GM10847 (cell line): Measurements from ENCODE around the gene F8.
"Not testable (repeated sequence)": the region's sequence is repeated elsewhere in the genome, so short reads cannot be mapped to it uniquely, and the experiment has no call there.

Experiments used
- POLR2A ChIP-seq: IDR thresholded peaks from 2 replicates; pipeline ENCODE4 v1.6.1; 2011; ENCODE audit not compliant: insufficient read length; ENCODE audit errors: extremely low read depth

Gene F8

DNA sequence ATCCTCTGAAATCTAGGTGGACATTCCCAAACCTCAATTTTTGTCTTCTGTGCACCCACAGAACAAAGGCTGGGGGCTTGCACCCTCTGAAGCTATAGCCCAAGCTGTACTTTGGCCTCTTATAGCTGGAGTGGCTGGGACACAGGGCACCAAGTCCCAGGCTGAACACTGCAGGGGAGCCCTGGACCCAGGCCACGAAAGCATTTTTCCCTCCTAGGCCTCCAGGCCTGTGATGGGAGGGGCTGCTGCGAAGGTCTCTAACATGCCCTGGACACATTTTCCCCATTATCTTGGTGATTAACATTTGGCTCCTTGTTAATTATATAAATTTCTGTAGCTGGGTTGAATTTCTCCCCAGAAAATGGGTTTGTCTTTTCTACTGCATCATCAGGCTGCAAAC, 108.5 kb downstream of the F8 start:
- no peak for TF ChIP-seq POLR2A

DNA sequence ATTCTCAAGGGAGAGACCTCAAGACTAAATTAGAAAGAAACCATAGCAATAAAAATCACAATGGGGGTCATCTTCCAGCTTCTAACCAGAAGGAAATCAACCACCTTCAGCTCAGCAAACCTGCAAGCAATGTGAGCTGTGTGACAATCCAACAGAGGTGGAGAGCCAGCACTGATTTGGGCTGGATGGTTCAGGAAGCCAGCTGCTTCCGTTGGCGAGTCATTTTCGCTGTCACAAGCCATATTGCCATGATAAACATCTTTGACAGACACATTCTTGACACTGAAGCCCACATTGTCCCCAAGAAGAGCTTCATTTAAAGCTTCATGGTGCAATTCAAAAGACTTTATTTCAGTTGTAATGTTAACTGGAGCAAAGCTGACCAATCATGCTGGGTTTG, 113.7 kb downstream of the F8 start:
- no peak for TF ChIP-seq POLR2A

DNA sequence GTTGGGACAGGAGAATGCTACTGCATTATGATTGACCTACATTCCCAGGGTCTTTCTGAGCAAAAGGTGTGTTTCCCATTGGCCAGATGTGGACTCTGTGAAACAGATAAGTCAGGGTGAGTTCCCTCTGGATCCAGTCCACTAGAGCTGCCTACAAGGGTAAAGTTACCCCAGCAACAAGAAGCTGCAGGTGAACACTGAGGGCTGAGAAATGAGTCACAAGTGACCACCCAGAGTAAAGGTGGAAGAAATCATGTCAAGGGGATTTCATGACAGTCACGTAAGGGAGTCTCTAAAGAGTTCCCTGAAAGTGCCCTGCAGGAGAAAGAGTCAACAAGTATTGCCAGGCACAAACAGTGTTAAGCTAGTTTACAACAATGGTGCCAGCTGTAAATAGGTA, 120.1 kb downstream of the F8 start:
- no peak for TF ChIP-seq POLR2A

DNA sequence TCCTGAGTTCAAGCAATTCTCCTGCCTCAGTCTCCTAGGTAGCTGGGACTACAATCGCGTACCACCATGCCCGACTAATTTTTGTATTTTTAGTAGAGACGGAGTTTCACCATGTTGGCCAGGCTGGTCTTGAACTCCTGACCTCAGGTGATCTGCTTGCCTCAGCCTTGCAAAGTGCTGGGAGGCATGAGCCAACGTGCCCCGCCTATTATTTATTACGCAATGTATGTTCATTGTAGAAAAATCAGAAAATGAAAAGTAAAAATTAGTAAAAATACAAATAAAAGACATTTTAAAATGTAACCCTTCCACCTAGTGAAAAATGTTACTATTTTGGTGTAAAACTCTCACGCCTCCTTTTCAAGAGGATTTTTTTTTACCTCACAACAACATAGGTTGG, 122.2 kb downstream of the F8 start:
- no peak for TF ChIP-seq POLR2A

DNA sequence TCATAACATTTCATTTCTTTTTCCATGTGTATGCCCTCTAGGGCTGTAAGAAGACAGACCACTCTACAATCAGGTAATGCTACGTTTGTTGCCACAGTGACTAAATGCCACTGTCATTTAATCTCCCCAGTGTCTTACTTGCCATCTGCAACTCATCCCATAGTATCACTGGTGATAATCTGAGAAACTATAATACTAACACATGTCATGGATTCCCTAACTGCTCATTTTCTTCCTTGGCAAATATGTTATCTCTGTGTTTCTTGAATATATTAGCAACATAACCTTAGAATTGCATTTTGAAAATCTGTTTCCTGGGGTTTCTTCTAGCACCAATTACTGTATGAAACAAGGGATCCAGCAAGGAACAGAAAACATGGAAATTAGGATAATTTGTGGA, 130.2 kb downstream of the F8 start:
- TF ChIP-seq POLR2A, result no peak

DNA sequence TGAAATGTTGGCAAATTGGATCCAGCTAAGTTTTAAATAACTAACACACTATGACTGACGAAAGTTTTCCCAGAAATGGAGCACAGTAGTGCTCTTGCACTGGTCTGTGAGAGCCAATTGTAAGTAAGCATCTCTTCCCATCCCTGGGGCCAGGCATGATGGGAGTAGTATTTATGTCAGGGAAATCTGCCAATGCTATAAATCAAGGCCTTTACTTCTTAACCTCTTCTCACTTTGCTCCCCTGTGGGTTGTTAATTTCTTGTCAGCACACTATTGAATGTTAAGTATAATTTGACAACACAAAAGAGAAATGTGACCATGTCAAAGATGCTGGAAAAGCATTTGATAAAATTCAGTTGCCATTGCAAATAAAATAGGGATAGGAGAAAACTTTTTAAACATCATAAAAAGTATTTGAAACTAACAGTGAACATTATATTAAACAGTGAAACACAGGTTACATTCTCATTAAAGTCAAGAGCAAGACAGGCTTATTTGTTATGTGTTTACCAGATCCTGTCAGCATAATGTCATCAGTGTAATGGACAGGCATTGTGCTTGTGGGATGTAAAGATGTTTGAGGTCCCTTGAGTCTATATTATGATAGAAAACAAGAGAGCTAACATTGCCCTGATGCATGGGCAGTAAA, 131.4 kb downstream of the F8 start:
- no peak for TF ChIP-seq POLR2A

DNA sequence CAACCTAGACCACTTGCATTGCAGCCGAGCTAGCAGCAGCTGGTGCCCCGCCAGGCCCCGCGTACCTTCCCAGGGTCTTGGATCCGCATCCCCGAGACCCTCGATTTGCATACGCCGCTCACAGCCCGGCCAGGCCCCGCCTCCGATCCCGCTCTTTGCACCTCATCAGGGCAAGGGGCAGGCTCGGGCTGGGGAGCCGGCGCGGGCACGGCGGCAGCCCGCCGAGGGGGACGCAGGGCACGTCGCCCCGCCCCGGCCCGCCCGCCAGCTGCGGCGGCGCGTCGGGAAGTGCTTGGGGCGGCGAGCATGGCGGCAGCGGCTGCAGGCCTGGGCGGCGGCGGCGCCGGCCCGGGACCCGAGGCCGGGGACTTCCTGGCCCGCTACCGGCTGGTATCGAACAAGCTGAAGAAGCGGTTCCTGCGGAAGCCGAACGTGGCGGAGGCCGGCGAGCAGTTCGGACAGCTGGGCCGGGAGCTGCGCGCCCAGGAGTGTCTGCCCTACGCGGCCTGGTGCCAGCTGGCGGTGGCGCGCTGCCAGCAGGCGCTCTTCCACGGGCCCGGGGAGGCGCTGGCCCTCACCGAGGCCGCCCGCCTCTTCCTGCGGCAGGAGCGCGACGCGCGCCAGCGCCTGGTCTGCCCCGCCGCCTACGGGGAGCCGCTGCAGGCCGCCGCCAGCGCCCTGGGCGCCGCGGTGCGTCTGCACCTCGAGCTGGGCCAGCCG, 136.3 kb downstream of the F8 start, which contains the start of gene F8A1:
Gene F8A1 (plus strand): TSS at position 287 of the 720 bp plus-strand sequence. CDS start 20 bp downstream, at position 307.
- TF ChIP-seq POLR2A, result not testable (repeated sequence)

DNA sequence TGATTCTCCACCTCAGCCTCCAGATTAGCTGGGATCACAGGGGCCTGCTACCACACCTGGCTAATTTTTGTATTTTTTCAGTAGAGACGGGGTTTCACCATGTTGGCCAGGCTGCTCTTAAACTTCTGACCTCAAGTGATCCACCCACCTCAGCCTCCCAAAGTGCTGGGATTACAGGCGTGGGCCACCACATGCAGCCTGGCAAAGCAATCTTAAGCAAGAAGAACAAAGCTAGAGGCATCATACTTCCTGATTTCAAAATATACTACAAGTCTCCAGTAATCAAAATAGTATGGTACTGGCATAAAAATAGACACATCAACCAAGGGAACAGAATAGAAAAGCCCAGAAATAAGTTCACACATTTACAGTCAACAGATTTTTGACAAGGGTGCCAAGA, 149.2 kb downstream of the F8 start:
- TF ChIP-seq POLR2A, result no peak

DNA sequence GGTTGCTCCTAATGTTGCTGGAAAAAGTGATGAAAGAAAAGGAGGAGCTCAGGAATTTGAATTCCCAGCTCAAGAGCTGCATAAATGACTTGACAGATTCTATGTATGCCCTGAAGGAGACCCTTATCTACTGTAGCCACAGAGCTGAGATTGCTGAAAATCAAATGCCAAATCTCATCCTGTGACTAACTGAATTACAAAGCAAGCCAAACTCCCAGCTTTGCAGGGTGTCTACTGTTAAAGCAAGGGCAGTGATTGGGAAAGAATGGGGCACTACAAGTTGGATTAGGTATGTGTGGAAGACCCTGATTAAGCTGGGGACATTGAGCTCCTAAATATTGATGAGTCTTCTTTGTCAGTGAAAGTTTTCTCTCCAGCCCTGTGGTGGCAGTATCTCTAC, 167.3 kb downstream of the F8 start:
- no peak for TF ChIP-seq POLR2A

DNA sequence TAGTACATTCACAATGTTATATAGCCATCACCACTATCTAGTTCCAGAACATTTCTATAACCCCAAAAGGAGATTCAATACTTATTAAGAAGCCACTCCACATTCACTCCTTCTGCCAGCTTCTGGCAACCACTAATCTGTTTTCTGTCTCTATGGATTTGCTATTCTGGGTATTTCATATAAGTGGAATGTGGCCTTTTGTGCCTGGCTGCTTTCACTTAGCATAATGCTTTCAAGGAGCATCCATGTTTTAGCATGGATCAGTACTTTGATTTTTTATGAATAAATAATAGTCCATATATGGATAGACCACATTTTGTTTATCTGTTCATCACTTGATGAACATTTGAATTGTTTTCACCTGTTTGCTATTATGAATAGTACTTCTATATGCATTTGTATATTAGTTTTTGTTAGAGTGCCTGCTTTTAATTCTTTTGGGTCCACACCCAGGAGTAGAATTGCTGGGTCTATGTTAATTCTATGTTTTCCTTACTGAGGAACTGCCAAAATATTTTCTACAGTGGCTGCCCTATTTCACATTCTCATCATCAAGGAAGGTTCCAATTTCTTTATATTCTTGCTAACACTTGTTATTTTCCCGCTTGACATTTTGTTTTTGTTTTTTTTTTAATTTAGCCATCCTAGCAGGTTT, 171.4 kb downstream of the F8 start:
- no peak for TF ChIP-seq POLR2A

DNA sequence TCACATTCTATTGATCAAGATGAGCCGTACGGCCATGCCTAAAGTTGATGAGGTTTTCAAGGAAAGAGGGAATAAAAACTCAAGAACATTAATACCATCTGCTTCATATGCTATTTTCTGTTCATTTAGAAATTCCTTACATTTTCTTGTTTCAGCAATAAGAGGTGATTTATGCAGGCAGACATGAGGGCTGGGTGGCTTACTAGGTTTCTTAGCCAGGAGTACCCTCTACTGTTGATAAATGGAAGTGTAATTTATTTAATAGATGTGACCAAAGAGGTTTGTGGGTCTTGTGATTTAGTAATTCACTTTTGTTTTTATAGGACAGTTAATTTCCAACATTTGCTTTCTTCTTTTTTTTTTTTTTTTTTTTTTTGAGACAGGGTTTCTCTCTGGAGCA, 181.7 kb downstream of the F8 start:
- TF ChIP-seq POLR2A, result no peak

DNA sequence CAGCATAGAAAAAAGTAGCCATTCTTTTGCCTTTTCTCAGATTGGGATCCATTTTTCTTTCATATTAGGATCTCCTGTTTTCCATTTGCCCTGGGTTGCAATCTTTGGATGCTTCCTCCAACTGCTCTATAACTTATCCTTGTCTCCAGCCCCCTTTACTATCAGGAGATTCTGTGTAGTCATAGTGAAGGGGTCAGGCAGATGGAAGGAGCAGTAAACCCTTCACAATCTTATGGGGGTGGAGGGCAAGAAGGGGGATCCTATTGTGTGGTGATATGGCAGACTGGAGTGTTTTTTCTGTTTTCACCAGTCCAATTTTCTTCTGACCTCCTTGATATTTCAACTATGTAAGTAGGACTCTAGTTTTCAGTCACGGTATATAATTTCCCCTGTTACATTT, 186.4 kb downstream of the F8 start:
- no peak for TF ChIP-seq POLR2A

DNA sequence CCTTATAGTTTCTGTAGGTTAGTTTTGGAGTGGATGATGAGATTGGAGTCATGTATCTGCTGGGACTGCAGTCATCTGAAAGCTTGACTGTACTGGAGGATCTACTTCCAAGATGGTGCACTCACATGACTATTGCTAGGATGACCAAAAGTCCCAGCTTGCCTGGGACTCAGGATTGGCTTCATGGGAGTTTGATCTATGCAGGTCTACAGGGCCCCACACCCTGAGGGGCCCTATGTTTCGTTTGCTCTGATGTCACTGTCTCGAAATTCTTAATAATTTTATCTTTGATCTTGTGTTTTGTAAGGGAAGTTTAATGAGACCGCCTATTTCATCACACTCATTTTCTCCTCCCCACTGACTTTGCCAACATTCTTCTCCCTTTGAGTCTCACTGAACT, 188.0 kb downstream of the F8 start, which contains the start of gene SMIM9:
Gene SMIM9 (minus strand): TSS at position 101 of the 400 bp plus-strand sequence. CDS start 3,806 bp downstream, outside the sequence.
- no peak for TF ChIP-seq POLR2A

DNA sequence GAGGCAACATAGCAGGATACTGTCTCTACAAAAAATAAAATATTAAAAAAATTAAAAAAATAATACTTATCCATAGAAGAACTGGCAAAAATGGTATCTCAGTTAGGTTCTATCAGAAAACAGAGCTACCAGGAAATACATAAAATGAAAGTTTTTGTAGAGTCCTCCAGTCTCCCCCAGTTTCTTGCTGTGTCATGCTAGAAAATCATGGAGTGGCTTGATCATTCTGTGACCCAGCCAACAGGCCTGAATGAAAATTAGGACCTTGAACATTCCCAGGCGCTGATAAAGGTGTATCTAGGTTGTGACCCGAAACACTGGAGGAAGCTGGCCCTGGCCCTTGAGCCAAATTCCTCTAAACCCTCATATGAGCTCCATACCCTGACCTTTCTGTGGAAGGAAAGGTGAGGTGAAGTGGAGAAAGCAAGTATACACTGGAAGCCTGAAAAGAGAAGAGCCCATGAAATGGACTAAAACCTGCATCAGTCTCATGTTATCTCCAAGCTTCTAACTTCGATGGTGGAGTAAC, 188.7 kb downstream of the F8 start:
- TF ChIP-seq POLR2A, result no peak

DNA sequence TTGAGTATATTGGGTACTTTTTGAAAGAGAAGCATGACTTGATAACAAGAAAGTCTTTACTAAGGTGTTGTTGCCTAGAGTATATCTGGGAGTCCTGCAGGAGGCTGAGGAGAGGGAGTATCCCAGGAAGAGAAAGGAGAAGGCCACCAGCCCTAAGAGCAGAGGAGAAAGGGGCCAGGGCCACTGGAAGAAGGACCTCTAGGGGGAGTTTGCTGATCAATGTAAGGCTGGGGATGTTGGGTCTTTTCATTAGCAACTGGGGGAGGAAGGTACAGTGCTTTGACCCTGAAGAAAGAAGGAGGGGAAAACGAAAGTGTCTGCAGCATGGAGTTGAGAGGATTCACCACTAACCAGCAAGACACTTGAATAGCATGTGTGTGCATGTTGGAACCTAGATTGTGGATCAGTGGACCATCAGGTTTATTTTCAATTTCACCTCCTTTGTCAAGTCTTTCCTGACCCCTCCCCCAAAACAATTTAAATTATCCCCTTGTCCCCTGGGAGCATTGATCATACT, 192.5 kb downstream of the F8 start:
- no peak for TF ChIP-seq POLR2A

DNA sequence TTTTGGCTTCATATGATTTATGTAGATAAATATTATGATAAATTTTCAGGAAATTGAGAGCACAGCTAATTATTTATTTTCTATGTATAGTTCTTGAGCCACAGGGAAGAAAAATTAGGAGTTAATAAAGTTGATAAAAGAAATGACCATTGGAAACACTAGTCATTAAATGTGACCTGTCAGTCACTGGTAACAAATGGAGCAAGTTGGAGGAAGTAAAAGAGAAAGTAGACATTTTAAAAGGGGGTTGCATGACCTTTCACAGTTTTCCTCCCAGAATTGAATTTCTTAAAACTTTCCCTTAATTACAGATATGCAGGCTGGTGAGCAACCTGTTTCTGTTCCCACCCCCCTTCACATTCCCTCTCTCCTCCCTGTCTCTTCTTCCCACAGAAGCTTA, 193.4 kb downstream of the F8 start:
- no peak for TF ChIP-seq POLR2A
